ENCODE measurements around the gene RNF113B. TPM values are rescaled to one million over a fixed set of nuclear protein-coding genes. Genes with fewer than 3 reads are reported as not detected.

The RNF113B gene
- total RNA-seq, 2 experiments from 2014 or later = not detected

- ChIA-PET CTCF (no interaction called here), POLR2A (no interaction called here)
- Mint-ChIP-seq H3K4me1 (no peaks in the 10 kb centered on the region), H3K9me3 (no peaks in the 10 kb centered on the region), H3K27me3 (no peaks in the 10 kb centered on the region), H3K4me3 (no peak overlapping the region), H3K36me3 (ENCODE audit: low read depth) (no peaks in the 10 kb centered on the region), H3K27ac (no peak overlapping the region)
- DNase-seq = no peak
Observed at GRCh38 chr13:98175823-98176222, 1.2 kb downstream of the RNF113B start.

- H3K4me3 Mint-ChIP-seq = no peak overlapping the region
- peaks cover 4% of the 10 kb centered on the region for H3K27me3 Mint-ChIP-seq
- H3K27ac Mint-ChIP-seq = no peak overlapping the region
- ChIA-PET CTCF (no interaction called here), POLR2A (no interaction called here)
- H3K36me3 Mint-ChIP-seq (ENCODE audit: low read depth) = no peaks in the 10 kb centered on the region
- DNase-seq = no peak
- H3K9me3 Mint-ChIP-seq = no peaks in the 10 kb centered on the region
- no peaks in the 10 kb centered on the region for H3K4me1 Mint-ChIP-seq
Observed at GRCh38 chr13:98175043-98175442, 2.0 kb downstream of the RNF113B start.

GRCh38 chr13:98174307-98174706 is 2.8 kb downstream of the RNF113B start:
- Mint-ChIP-seq H3K9me3 (no peaks in the 10 kb centered on the region), H3K27ac (no peak overlapping the region), H3K4me3 (no peak overlapping the region), H3K27me3 (peaks cover 4% of the 10 kb centered on the region), H3K36me3 (ENCODE audit: low read depth) (no peaks in the 10 kb centered on the region), H3K4me1 (no peaks in the 10 kb centered on the region)
- DNase-seq = no peak
- ChIA-PET CTCF (no interaction called here), POLR2A (no interaction called here)

- Mint-ChIP-seq H3K4me3 (no peak overlapping the region), H3K9me3 (no peaks in the 10 kb centered on the region), H3K36me3 (ENCODE audit: low read depth) (no peaks in the 10 kb centered on the region), H3K27ac (no peak overlapping the region), H3K27me3 (peaks cover 4% of the 10 kb centered on the region), H3K4me1 (no peaks in the 10 kb centered on the region)
- DNase-seq = no peak
- POLR2A ChIA-PET = no interaction called here
- CTCF ChIA-PET = no interaction called here
Observed at GRCh38 chr13:98173431-98174152, 3.5 kb downstream of the RNF113B start.

- CTCF ChIA-PET = no interaction called here
- Mint-ChIP-seq H3K36me3 (ENCODE audit: low read depth) (no peaks in the 10 kb centered on the region), H3K4me3 (no peak overlapping the region)
Observed at GRCh38 chr13:98172590-98173422, 4.3 kb downstream of the RNF113B start.

GRCh38 chr13:98171900-98172589 is 5.0 kb downstream of the RNF113B start:
- CTCF ChIA-PET = no interaction called here
- Mint-ChIP-seq H3K4me3 (no peak overlapping the region), H3K27ac (no peak overlapping the region), H3K9me3 (no peaks in the 10 kb centered on the region), H3K27me3 (peaks cover 4% of the 10 kb centered on the region), H3K36me3 (ENCODE audit: low read depth) (no peaks in the 10 kb centered on the region), H3K4me1 (no peaks in the 10 kb centered on the region)
- DNase-seq = no peak
- POLR2A ChIA-PET = no interaction called here

More at GRCh38 chr13:98172590-98173422, 4.3 kb downstream of the RNF113B start:
- Mint-ChIP-seq H3K4me1 (no peaks in the 10 kb centered on the region), H3K9me3 (no peaks in the 10 kb centered on the region), H3K27ac (no peak overlapping the region), H3K27me3 (peaks cover 4% of the 10 kb centered on the region)
- no peak for DNase-seq
- POLR2A ChIA-PET = no interaction called here

GRCh38 chr13:98169331-98169730 is 7.7 kb downstream of the RNF113B start:
- Mint-ChIP-seq H3K9me3 (no peaks in the 10 kb centered on the region), H3K36me3 (ENCODE audit: low read depth) (no peaks in the 10 kb centered on the region), H3K4me3 (no peak overlapping the region), H3K27me3 (peaks cover 4% of the 10 kb centered on the region), H3K4me1 (no peaks in the 10 kb centered on the region), H3K27ac (no peak overlapping the region)
- POLR2A ChIA-PET = no interaction called here
- DNase-seq = no peak
- CTCF ChIA-PET = interaction anchor here (1.2 kb wide), 1 partner anchor 484 kb away, joined by 3 read pairs; no protein-coding TSS in a partner anchor

- DNase-seq = no peak
- H3K27me3 Mint-ChIP-seq = peaks cover 3% of the 10 kb centered on the region
- H3K36me3 Mint-ChIP-seq (ENCODE audit: low read depth) = no peaks in the 10 kb centered on the region
- H3K27ac Mint-ChIP-seq = no peak overlapping the region
- CTCF ChIA-PET = no interaction called here
- H3K9me3 Mint-ChIP-seq = no peaks in the 10 kb centered on the region
- POLR2A ChIA-PET = no interaction called here
- no peaks in the 10 kb centered on the region for H3K4me1 Mint-ChIP-seq
- no peak overlapping the region for H3K4me3 Mint-ChIP-seq
Observed at GRCh38 chr13:98162935-98163334, 14.1 kb downstream of the RNF113B start.

GRCh38 chr13:98158172-98158899 is 18.7 kb downstream of the RNF113B start:
- H3K4me1 Mint-ChIP-seq = no peaks in the 10 kb centered on the region
- no peak for DNase-seq
- H3K9me3 Mint-ChIP-seq = no peaks in the 10 kb centered on the region
- no peaks in the 10 kb centered on the region for H3K36me3 Mint-ChIP-seq (ENCODE audit: low read depth)
- H3K27me3 Mint-ChIP-seq = peaks cover 3% of the 10 kb centered on the region
- ChIA-PET CTCF (no interaction called here), POLR2A (no interaction called here)
- H3K27ac Mint-ChIP-seq = no peak overlapping the region
- H3K4me3 Mint-ChIP-seq = no peak overlapping the region

- POLR2A ChIA-PET = no interaction called here
- Mint-ChIP-seq H3K27ac (no peak overlapping the region), H3K9me3 (no peaks in the 10 kb centered on the region), H3K4me3 (no peak overlapping the region), H3K36me3 (ENCODE audit: low read depth) (no peaks in the 10 kb centered on the region), H3K27me3 (peaks cover 3% of the 10 kb centered on the region), H3K4me1 (no peaks in the 10 kb centered on the region)
- CTCF ChIA-PET = no interaction called here
- DNase-seq = no peak
Observed at GRCh38 chr13:98157609-98158008, 19.5 kb downstream of the RNF113B start.

- CTCF ChIA-PET = no interaction called here
- Mint-ChIP-seq H3K9me3 (no peaks in the 10 kb centered on the region), H3K4me1 (no peaks in the 10 kb centered on the region), H3K4me3 (no peak overlapping the region), H3K36me3 (ENCODE audit: low read depth) (no peaks in the 10 kb centered on the region), H3K27ac (no peak overlapping the region), H3K27me3 (peaks cover 3% of the 10 kb centered on the region)
- no peak for DNase-seq
- POLR2A ChIA-PET = no interaction called here
Observed at GRCh38 chr13:98157188-98157587, 19.9 kb downstream of the RNF113B start.

GRCh38 chr13:98156259-98156658 is 20.8 kb downstream of the RNF113B start:
- Mint-ChIP-seq H3K4me3 (no peak overlapping the region), H3K27ac (no peak overlapping the region), H3K27me3 (peaks cover 9% of the 10 kb centered on the region), H3K9me3 (no peaks in the 10 kb centered on the region), H3K4me1 (no peaks in the 10 kb centered on the region), H3K36me3 (ENCODE audit: low read depth) (no peaks in the 10 kb centered on the region)
- no peak for DNase-seq
- CTCF ChIA-PET = no interaction called here
- POLR2A ChIA-PET = no interaction called here

GRCh38 chr13:98155475-98156109 is 21.5 kb downstream of the RNF113B start:
- no peak overlapping the region for H3K27ac Mint-ChIP-seq
- H3K9me3 Mint-ChIP-seq = no peaks in the 10 kb centered on the region
- no peaks in the 10 kb centered on the region for H3K4me1 Mint-ChIP-seq
- no peaks in the 10 kb centered on the region for H3K36me3 Mint-ChIP-seq (ENCODE audit: low read depth)
- ChIA-PET POLR2A (no interaction called here), CTCF (no interaction called here)
- H3K4me3 Mint-ChIP-seq = no peak overlapping the region
- DNase-seq = no peak
- H3K27me3 Mint-ChIP-seq = peaks cover 12% of the 10 kb centered on the region
